ENCODE results near the gene LHX5.

LHX5 gene

DNA sequence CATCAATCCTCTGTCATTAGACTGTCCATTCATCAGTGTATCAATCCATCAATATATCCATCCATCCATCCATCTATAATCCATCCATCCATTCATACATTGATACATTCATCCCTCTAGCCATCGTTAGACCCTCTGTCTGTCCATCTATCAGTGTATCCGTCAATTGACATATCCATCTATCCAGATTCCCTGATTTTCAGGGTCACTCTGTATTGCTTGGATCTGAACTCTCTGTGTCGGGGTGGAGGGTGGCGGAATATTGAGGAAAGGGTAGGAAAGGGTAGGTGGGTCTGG is 32.4 kb downstream of the LHX5 start:
- no peak for DNase-seq (ENCODE audit: low spot score)

DNA sequence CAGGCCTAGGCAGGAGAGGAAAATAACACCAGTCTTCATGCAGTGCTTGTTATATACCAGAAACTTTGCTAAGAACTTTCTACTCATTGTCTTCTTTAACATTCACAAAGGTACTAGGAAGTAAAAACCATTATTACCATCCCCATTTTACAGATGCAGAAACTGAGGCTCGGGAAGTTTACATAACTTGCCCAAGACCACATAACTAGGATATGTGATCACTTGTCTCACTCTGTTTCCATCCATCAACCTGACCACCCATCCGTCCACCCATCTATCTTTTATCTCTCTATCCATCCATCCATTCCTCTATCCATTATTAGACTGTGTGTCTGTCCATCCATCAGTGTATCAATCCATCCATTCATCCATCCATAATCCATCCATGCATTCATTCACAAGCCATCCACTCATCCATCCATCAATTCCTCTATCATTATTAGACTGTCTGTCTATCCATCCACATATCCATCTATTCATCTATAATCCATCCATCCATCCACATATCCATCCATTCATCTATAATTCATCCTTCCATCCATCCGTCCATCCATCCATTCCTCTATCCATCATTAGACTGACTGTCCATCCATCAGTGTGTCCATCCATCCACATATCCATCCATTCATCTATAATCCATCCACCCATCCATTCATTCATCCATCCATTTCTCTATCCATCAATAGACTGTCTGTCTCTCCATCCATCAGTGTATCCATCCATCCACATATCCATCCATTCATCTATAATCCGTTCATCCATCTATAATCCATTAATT is 33.0 kb downstream of the LHX5 start:
- DNase-seq (ENCODE audit: low spot score), result no peak

DNA sequence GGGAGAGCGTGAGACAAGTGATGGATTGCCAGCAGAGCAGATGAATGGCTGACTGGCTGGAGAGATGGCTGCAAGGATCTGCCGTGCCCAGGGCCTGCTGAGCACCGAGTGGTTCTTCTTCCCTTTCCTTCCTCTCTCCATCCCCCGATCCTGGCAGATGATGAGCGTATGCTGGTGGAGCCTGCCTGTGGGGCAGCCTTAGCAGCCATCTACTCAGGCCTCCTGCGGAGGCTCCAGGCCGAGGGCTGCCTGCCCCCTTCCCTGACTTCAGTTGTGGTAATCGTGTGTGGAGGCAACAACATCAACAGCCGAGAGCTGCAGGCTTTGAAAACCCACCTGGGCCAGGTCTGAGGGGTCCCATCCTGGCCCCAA is 34.0 kb downstream of the LHX5 start:
- no peak for DNase-seq (ENCODE audit: low spot score)

DNA sequence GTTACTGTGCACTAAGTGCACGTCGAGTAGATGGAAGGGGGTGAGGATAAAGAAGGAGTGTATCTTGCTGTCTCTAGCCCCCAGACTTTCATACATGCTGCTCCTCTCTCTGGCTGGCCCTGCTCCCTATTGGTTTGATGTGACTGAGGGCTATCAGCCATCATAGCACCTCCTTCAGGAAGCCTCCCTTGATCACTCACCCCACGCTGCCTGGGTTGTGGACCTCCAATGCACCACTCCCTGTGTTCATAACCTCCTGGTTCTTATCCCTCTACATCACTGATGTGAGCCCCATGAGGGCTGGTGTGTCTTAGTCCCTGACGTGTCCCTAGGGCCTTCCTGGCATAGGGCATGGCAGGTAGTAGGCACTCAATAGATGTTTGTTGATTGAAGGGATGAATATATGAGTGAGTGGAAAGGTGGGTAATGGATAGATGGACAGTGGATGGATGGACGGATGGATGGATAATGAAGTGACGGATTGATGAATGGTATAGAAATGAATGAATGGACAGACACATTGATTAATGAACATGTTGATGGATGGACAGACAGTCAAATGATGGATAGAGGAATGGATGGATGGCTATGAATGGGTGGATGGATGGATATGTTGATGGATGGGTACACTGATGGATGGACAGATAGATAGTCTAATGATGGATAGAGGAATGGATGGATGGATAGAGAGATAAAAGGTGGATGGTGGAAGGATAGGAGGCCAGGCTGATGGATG is 34.5 kb downstream of the LHX5 start:
- no peak for DNase-seq (ENCODE audit: low spot score)

DNA sequence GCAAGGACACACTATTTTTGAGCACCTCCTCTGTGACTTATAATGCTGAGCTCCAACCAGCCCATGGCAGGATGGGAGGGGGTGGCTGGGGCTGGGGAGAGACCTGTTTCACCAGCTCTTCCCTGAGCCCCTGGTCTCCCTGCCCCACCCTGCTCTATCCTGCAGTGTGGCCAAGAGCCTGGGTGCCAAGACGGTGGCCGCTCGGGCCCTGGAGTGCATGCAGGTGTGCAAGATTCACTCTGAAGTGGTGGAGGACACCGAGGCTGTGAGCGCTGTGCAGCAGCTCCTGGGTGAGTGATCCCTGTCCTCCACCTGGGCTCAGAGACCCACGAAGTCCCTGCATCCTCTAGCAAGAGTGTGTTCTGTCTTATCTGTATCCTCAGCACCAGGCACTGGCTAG is 35.1 kb downstream of the LHX5 start:
- DNase-seq (ENCODE audit: low spot score), result no peak

DNA sequence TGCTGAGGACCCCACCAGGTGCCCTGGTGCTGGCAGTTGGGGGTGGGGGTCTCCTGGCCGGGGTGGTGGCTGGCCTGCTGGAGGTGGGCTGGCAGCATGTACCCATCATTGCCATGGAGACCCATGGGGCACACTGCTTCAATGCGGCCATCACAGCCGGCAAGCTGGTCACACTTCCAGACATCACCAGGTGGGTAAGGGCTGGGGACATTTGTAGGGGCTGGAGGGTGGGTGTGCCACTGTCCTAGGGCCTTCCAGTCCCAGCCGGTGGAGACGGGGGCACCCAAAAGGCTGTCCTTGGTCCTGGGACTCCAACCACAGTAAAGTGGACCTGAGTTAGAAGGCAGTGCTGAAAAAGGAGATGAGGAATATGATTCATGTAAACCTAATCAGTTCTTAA is 36.3 kb downstream of the LHX5 start:
- no peak for DNase-seq (ENCODE audit: low spot score)

DNA sequence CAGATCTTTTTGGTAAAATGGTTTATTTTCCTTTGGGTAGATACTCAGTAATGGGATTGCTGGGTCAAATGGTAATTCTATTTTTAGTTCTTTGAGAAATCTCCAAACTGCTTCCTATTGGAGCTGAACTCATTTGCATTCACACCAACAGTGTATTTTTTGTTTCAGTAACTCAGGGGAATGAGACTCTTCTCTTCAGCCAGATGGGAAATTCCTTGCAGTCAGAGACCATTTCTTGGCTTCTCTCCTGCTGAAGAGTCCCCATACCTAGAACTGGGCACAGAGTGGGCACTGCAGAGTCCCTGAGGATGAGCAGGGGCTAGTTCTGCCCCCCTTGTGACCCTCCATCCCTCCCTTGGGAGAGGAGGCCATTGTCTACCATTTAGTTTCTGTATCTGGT is 38.7 kb downstream of the LHX5 start:
- DNase-seq (ENCODE audit: low spot score), result no peak

DNA sequence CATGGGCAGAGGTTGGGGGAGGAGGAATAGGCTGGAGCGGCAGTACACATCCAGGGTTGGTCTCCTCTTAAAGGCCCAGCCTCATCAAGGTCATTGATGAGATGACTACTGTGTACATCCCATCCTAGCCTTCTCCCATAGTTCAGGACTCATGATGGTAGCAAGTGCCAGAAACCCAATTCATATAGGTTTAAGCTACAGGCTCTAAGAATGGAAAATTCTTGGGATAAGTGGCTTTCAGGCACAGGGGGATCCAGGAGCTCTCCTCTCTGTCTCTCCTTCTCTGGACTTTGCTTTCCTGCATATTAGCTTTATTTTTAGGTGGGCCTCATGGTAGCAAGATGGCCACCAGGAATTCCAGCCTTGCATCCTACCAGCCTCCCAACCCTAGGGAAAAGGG is 43.2 kb downstream of the LHX5 start:
- DNase-seq (ENCODE audit: low spot score), result no peak

DNA sequence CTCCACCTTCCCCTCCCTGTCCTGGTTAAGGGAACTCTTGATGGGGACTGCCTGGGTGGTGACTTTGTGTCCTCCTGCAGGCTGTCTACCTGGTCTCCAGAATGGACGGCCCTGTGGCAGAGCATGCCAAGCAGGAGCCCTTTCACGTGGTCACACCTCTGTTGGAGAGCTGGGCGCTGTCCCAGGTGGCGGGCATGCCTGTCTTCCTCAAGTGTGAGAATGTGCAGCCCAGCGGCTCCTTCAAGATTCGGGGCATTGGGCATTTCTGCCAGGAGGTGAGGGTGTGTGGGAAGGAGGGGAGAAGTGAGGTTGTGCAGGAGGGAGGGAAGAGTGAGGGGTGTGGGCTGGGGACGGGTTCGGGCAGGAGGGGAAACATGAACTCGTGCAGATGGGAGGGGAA is 43.8 kb downstream of the LHX5 start:
- no peak for DNase-seq (ENCODE audit: low spot score)

DNA sequence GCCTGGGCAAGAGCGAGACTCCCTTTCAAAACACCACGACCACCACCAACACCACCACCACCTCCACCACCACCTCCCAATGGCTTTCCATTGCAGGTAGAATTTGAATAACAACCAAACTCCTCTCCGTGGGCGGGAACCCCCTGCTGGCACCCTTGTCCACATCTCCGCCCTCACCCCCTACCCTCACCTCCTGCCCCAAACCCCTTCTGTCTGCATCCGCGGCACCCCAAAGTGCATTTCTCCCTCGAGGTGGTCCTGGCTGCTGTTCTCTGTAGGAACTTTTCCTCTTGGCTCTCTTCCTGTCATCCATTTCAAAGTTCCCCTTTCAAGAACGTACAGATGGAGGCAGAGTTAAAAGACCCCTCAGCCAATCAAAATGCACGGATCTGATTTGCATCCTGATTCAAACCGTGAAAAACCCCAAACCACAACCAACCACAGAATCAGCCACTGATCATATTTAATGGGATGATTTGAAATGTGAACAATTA is 45.7 kb downstream of the LHX5 start:
- no peak for DNase-seq (ENCODE audit: low spot score)

DNA sequence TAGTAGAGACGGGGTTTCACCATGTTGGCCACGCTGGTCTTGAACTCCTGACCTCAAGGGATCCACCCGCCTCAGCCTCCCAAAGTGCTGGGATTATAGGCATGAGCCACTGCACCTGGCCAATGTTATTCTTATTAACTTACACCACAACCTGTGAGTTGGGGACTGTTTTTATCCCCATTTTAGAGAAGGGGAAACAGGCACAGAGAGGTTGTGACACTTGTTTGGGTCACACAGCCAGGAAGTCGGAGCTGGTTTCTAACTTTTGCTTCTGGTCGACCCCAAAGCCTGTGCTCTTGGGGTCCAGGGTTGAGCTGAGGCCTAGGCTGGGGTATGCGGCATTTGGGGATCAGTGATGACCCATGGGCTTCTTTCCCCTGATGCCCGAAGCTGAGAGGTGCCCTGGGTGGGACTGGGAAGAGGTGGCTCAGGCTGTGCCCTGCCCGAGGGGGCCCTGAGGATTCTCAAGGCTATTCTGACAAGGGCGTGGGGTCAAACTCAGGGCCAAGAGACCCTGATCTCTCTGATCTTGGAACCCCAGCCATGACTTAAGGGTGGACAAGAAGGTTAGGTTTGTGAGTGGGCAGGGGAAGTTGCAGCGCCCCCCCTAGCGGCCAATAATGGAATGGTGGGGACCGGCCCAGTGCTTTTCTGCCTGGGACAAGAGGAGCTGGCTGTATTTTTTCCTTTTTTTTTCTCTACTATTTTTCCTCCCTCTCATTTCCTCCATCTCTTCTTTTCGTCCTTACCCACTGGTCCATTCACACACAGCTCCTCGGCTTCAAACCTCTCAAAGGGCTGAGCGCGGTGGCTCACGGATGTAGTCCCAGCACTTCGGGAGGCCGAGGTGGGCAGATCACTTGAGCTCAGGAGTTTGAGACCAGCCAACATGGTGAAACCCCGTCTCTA is 46.5 kb downstream of the LHX5 start:
- DNase-seq (ENCODE audit: low spot score), result peak; percentile 43

DNA sequence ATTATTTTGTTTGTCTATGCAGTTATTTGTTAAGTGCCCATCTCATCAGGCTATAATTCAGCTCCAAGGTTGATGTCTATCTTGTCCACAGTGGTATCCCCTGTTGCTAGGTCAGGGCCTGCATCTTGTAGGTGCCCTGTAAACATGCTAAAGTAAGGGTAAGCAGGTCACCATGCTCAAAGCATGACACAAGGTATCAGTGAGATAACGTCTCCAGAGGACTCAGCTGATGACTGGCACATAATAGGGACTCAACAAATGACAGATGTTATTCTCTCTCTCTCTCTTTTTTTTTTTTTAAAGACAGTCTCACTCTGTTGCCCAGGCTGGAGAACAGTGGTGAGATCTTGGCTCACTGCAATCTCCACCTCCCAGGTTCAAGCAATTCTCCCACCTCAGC is 47.2 kb downstream of the LHX5 start:
- DNase-seq (ENCODE audit: low spot score), result no peak

DNA sequence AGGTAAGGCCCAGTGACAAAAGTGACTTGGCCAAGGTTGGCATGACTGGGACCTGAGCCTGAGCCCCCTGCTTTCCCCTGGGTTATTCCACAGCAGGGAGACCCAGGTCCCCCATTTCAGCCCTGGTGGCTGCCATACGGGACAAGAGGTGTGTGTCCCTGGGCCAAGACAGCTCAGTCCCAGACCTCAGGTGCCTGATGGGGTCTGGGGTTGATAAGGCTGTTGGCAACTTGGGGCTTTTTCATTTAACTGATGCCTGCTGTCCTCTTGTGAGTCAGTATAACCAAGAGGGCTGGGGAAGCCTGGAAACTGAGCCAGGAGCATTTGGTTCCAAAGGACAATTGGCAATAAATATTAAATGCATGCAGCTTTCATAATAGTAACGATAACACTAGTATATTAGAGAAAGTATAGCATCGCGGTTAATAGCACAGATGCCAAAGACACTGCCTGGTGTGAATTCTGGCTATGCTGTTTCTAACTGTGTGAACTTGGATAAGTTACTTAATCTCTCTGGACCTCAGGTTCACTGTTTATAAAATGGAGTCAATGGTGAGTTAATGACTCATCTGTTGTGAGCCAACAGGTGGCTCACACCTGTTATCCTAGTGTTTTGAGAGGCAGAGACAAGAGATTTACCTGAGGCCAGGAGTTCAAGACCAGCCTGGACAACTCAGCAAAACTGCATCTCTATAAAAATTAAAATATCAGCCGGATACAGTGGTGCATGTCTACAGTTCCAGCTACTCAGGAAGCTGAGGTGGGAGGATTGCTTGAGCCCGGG is 48.6 kb downstream of the LHX5 start:
- DNase-seq (ENCODE audit: low spot score), result no peak

DNA sequence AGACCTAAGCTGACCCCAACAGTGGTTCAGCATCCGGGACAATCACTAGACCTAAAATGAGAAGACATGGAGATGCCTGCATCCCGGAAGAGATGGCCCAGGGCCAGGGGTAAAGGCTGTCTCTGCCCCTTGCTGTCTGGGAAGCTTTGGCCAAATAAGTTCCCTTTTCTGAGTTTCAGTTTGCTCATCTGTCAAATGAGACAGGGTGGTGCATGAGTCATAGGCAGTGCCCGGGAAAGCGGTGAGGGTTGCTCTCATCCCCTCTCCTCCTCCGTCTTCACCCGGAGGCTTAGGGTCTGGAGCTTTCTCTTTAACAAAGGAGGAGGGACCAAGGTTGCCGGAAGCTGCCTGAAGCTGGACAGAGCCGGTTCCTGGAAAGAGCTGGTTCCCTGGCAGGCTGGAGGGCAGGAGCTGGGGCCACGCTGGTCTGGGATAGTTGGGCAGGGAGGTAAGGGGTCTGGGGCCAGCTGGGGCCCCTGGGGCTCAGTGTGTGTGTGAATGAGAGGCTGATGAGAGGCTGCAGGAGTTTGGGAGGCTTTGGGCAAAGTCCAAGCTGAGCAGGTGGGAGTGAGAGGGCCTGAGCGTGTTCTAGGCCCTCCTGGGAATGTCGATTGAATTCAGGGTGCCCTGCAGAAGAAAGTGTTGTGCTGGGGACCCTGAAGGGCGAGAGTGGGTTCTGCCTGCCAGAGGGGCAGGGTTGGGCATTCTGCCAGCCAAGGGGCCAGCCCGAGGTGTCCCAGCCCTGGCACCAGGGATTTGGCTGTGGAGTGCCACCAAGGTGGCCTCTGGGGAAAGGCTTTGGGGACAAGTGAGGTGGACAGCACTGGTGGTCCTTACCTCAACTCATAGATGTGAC is 49.4 kb downstream of the LHX5 start, which contains the start of gene SDSL:
SDSL (plus strand) TSS at position 351 of the 856 bp plus-strand sequence. CDS start 5,603 bp downstream, outside the sequence.
- peak; percentile 60 for DNase-seq (ENCODE audit: low spot score)

DNA sequence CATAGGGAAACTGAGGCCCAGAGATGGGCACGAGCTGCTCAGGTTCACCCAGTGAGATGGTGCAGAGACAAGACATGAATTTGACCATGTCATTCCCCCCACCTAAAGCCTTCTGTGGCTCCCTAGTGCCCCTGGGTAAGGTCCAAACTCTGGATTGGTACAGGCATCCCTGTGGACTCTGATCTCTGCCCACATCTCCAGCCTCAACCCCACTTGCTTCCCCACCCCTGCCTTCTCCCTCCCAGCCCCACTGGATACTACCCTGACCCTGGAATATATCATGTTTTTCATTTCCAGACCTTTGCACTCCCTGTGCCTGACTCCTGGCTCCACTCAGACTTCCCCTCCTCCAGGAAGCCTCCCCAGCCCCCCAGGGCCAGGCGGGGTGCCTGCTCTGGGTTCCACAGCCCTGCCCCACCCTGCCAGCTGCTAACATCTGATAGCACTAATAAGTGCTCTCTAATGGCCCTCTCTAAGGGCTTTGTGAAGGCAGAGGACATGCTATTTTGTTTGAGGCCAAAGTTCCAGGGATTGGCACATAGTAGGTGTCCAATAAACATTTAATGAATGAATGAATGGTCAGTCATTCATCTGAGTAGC is 50.6 kb downstream of the LHX5 start:
- DNase-seq (ENCODE audit: low spot score), result no peak

DNA sequence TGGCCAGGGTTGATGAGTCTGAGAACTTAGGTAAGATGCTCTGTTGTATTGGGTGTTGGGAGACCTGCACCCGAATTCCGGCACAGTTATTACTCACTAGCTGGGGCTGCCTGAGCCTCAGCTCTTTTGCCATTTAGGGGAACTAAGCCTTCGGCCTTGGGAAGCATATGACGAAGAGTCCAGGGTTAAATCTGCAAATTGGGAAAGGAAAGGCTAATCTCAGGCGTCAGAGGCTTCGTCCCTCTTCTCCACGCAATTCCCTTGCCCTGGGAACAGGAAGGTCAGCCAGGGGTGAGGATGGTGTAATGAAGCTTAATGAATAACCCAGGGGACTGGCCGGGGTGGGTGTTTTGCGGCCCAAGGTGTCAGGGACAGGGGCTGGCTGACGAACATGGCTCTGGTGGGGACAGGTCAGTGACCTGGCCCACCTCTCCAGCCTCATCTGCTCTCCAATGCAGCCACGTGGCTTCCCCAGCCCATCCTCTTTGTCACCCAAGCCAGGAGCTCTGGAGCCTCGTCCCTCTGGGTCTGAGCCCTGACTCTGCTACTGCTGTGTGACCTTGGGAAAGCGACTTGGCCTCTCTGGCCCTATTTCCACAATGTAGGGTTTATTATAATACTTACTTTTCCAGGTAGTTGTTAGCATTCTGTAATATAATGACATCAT is 53.3 kb downstream of the LHX5 start:
- no peak for DNase-seq (ENCODE audit: low spot score)

DNA sequence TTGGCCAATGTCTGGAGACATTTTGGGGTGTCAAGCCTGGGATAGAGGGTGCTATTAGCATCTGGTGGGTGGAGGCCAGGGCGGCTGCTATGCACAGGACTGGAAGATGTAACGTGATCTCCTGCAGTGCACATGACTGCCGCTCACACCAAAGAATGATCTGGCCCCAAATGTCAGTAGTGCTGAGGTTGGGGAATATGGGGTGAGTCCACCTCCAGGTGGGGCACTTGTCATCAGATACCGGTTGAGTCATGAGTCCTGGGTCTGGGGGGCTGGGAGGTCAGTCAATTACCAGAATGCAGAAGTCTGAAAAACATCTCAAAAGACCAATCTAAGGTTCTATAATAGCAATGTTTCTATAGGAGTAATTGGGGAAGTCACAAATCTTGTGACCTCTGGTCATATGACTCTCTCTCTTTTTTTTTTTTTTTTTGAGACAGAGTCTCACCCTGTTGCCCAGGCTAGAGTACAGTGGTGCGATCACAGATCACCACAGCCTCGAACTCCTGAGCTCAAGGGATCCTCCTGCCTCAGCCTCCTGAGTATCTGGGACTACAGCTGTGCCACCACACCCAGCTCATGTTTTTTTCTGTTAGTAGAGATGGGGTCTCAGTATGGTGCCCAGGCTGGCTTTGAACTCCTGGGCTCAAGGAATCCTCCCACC is 55.4 kb downstream of the LHX5 start:
- no peak for DNase-seq (ENCODE audit: low spot score)

DNA sequence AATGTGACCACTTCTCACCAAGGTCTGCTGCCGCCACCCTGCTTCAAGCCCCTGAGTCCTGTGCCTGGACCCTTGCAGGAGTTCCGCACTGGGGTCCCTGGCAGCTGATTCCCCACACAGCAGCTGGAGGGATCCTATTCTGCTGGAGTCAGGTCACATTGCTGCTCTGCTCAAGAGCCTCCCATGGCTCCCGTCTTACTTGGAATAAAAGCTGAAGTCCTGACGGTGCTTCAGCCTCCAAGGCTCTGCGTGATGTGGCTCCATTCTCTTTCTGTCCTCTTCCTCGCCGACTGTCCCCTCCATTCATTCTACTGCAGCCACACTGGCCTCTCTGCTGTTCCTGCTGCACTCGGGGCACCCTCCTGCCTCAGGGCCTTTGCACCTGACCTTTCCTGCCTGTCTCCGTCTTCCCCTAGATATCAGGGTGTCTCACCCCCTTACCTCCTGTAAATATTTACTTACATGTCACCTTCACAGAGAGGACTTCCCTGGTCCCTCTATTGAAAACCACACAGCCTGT is 57.1 kb downstream of the LHX5 start:
- no peak for DNase-seq (ENCODE audit: low spot score)

DNA sequence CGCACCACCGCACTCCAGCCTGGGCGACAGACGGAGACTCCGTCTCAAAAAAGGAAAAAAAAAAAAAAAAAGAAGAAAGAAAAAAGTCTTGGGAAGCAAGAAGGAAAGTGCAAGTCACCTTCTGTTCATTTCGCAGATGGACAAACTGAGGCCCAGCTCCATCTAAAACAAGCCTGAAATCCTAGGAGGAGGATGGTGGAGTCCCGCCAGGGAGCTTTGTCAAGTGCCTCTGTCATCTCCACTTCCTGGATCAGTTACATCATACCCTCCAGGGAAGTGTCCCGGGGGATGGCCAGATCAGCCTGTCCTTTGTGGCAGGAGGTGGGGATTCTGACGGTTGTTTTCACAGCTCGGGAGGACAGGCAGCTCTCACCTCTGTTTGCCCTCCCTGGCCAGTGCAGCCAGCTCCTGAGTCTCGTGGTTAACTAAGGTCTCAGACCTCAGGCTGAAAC is 58.2 kb downstream of the LHX5 start:
- DNase-seq (ENCODE audit: low spot score), result no peak
